ENCODE data around the gene UNC93A.
"Not testable (repeated sequence)": the region's sequence is repeated elsewhere in the genome, so short reads cannot be mapped to it uniquely, and the experiment has no call there.

The UNC93A gene

DNA sequence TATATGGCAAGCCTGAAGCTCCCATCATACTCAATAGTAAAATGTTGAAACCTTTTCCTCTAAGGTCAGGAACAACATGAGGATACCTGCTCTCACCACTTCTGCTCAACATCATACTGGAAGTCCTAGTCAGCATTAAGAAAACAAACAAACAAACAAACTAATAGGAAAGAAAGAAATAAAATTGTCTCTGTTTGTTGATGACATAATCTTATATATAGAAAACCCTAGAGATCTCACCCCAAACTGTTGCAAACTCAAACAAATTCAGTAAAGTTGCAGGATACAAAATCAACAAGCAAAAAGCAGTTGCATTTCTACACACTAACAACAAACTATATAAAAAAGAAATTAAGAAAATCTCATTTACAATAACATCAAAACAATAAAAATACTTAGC is 54.2 kb downstream of the UNC93A start:
- no peak for FAIRE-seq

GRCh38 chr6:167345960-167346359 is 54.8 kb downstream of the UNC93A start:
- FAIRE-seq: no peak

DNA sequence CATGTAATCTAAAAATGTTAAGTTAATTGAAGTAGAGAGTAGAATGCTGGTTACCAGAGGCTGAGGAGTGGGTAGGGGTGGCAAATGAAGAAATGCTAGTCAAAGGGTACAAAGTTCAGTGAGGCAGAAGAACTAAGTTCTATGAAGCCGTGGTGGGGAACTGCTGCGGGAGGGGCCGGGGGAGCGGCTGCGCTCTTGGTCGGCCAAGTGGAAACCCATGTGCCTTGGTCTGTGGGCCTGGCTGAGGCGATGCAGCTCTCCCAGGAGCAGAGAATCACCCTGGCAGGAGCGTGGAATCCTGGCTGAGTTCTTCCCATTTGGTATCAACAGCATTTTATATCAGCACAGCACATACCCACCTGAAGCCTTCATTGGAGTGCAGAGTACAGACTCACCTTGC is 56.1 kb downstream of the UNC93A start:
- no peak for FAIRE-seq

DNA sequence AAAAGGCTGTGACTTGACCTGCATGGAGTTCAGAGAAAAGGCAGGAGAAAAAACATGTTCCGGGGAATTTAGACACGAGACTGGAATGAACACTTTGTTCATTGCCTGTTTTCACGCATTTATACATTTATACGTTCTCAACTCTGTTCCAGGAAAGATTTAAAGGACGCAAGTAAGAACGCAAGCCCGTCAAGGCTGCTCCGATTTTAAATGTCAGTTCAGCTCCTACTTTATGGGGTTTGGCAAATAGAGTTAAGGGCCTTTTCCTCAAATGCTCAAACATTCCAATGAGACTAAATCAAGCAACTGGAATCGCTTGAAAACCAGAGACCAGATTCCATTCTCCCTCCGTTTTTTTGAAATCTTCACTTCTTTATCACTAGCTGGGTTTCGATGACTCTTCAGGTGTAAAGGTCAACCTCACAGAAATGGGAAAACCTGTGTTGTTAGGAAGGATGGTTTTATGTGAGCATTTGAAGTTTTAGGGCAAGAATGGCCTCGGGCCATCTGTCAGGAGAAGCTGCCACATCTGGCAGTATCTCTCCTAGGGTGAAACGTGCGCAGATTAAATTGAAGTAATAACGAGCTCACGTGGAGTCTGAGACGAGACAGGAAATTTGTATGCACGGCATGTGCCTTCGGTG is 58.6 kb downstream of the UNC93A start:
- no peak for FAIRE-seq

DNA sequence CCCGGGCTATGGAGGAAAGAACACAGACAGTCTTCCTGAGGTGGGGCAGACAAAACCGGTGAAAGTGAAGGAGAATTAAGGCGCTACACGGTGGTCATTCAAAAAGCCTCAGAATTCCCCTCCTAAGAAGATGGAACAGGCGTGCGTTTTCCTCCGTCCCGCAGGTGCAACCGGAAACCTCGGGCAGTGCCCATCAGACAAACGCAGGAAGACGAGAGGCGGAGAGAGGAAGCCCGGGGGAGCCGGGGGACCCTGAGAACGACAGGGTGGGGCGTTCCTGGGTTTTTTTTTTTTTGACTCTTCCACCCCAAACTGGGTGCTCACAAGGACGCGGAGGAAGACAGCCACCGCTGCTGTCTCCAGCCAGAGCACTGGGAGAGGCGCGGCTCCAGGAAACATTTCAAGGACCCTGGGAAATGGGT is 59.2 kb downstream of the UNC93A start:
- FAIRE-seq: no peak

DNA sequence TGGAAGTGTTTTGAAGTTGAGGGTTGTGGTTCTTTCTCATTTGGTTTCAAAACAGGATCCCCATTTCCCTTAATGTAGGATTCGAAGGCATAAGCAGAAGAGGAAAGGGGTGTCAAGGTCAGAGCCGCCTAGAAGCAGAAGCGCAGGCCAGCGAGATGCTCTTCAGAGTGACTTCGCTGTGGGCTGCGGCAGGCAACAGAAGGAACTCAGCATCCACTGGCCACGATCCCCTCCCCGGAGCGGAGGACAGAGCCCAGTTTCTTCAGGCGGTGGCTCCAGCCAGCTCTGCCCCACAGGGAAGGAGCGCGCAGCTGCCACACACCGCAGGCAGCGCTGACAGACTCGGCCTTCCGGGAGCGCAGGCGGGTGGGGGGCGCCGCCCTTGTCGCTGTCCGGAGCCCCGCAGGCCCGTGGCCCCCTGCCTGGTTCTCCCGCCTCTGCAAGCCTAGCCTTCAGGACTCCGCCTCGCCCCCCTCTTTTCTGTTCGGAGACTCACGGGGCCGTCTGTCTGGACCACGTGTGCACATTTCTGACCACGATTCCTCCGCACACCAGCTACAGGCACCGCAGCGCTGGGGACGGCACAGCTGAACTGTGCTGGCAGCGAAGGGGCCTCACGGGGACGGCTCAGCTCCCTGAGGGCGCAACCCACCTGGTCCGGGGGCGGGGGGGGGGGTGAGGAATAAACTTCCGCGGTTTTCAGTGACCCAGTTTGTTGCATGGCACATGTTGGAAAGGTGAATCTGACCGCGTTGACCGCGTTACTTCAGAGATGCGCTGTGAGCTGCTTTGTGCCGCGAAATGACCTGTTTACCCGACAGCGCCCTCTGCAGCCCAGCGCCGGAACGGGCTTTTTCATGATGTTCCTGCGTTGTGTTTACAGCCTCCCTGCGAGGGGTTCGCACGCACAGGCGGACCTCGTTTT is 59.9 kb downstream of the UNC93A start:
- no peak for FAIRE-seq

GRCh38 chr6:167351656-167352345 is 60.7 kb downstream of the UNC93A start:
- FAIRE-seq: no peak

- no peak for FAIRE-seq
Observed at GRCh38 chr6:167356874-167357273, 65.8 kb downstream of the UNC93A start.

DNA sequence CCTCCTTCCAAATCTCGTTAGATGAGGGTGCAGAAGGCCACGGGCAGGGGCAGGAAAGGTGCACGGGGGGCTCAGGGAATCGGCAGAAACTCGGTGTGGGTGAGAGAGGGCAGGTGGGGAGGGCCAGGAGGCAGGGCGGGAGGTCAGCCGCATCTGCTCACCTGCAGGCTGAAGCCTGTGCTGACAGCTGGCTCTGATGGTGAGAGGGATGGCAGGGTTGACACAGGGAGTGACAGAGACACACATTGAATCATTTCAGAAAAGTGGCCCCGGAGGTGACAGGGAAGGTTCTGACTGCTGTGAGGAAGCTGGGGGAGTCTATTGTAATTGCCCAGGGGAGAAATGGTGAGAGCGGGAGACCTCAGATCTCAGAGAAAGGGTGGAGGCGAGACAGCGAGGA is 67.3 kb downstream of the UNC93A start:
- not testable (repeated sequence) for FAIRE-seq

DNA sequence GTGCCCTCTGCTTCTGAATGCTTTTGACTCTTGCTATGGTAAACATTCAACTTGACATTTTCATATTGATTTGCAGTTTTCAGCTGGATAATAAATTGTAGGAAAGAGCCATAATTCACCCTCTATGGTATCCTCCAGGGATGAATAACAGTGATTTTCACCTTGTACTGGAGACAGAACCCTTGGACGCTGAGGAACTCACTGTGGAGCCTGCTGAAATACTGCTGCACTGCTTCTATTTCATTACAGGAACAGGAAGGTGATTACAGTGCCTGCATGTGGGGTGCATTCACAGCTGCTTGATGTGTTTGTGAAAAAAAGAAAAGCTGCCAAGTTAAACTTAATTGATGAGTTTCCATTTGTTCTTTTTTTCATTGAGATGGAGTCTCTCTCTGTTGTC is 70.1 kb downstream of the UNC93A start:
- not testable (repeated sequence) for FAIRE-seq

All from endometrium (tissue), 2 donors.